Nephron (organoid): ENCODE results near the gene EVI2A.
"Not testable (repeated sequence)": the region's sequence is repeated elsewhere in the genome, so short reads cannot be mapped to it uniquely, and the experiment has no call there.

Experiments
- H3K27ac Mint-ChIP-seq, 3 experiments: 2 replicates each; pipeline ENCODE4 v1.8.0; 2020; ENCODE audit warnings: mixed read lengths in 3 of 3, mild to moderate bottlenecking in 2 of 3, moderate library complexity in 1 of 3
- H3K27me3 Mint-ChIP-seq: 2 replicates; pipeline ENCODE4 v1.8.0; 2021; ENCODE audit warnings: low read depth, mild to moderate bottlenecking, moderate library complexity, mixed read lengths
- H3K36me3 Mint-ChIP-seq: 2 replicates; pipeline ENCODE4 v1.8.0; 2020; ENCODE audit warnings: low read depth, mixed read lengths
- H3K4me1 Mint-ChIP-seq: 2 replicates; pipeline ENCODE4 v1.8.0; 2020; ENCODE audit warnings: mixed read lengths
- H3K4me3 Mint-ChIP-seq, 3 experiments: 2 replicates each; pipeline ENCODE4 v1.8.0; 2020; ENCODE audit warnings: mild to moderate bottlenecking in 3 of 3, mixed read lengths in 3 of 3, moderate library complexity in 2 of 3
- H3K9me3 Mint-ChIP-seq: 2 replicates; pipeline ENCODE4 v1.8.0; 2020; ENCODE audit warnings: mixed read lengths
- CTCF ChIP-seq, 3 experiments: fragments of 200-600 bp; sonication (generic); IDR thresholded peaks; one replicate each; pipeline ENCODE4 v1.5.0; 2021; ENCODE audit warnings: antibody characterized with exemption in 3 of 3; ENCODE audit not compliant: unreplicated experiment in 3 of 3

Gene EVI2A

GRCh38 chr17:31355935-31356334, 34.5 kb upstream of the EVI2A start:
- Mint-ChIP-seq H3K36me3 (peaks cover 74% of the 10 kb centered on the region), H3K9me3 (no peaks in the 10 kb centered on the region), H3K4me3 (no peak overlapping the region), H3K4me1 (no peaks in the 10 kb centered on the region), H3K27me3 (no peaks in the 10 kb centered on the region), H3K27ac (no peak overlapping the region)
- no peak for TF ChIP-seq CTCF (IDR thresholded peaks at IDR 0.05; ENCODE audit: unreplicated experiment in 3 of 3)

GRCh38 chr17:31349454-31349853, 28.0 kb upstream of the EVI2A start:
- no peak overlapping the region for H3K4me3 Mint-ChIP-seq
- H3K36me3 Mint-ChIP-seq = peaks cover 45% of the 10 kb centered on the region
- H3K4me1 Mint-ChIP-seq = no peaks in the 10 kb centered on the region
- no peaks in the 10 kb centered on the region for H3K9me3 Mint-ChIP-seq
- no peak overlapping the region for H3K27ac Mint-ChIP-seq
- TF ChIP-seq CTCF (IDR thresholded peaks at IDR 0.05; ENCODE audit: unreplicated experiment in 3 of 3) = no peak
- H3K27me3 Mint-ChIP-seq = no peaks in the 10 kb centered on the region

- not testable (repeated sequence) for H3K4me1 Mint-ChIP-seq, H3K27me3 Mint-ChIP-seq, H3K4me3 Mint-ChIP-seq, H3K9me3 Mint-ChIP-seq, H3K27ac Mint-ChIP-seq
- H3K36me3 Mint-ChIP-seq = peaks cover 35% of the 10 kb centered on the region
Observed at GRCh38 chr17:31345191-31345747, 23.8 kb upstream of the EVI2A start.

GRCh38 chr17:31339906-31340661, 18.7 kb upstream of the EVI2A start:
- no peaks in the 10 kb centered on the region for H3K4me1 Mint-ChIP-seq
- no peaks in the 10 kb centered on the region for H3K9me3 Mint-ChIP-seq
- H3K27me3 Mint-ChIP-seq = no peaks in the 10 kb centered on the region
- no peak overlapping the region for H3K4me3 Mint-ChIP-seq
- peaks cover 35% of the 10 kb centered on the region for H3K36me3 Mint-ChIP-seq
- TF ChIP-seq CTCF (IDR thresholded peaks at IDR 0.05; ENCODE audit: unreplicated experiment in 3 of 3) = no peak
- no peak overlapping the region for H3K27ac Mint-ChIP-seq

- no peaks in the 10 kb centered on the region for H3K4me1 Mint-ChIP-seq
- H3K4me3 Mint-ChIP-seq = no peak overlapping the region
- no peak overlapping the region for H3K27ac Mint-ChIP-seq
- peaks cover 45% of the 10 kb centered on the region for H3K36me3 Mint-ChIP-seq
- no peaks in the 10 kb centered on the region for H3K9me3 Mint-ChIP-seq
- H3K27me3 Mint-ChIP-seq = no peaks in the 10 kb centered on the region
- TF ChIP-seq CTCF (IDR thresholded peaks at IDR 0.05; ENCODE audit: unreplicated experiment in 3 of 3) = no peak
Observed at GRCh38 chr17:31329221-31329620, 7.8 kb upstream of the EVI2A start.

GRCh38 chr17:31328160-31328535, 6.7 kb upstream of the EVI2A start:
- no peak overlapping the region for H3K4me3 Mint-ChIP-seq
- no peak overlapping the region for H3K27ac Mint-ChIP-seq
- no peaks in the 10 kb centered on the region for H3K9me3 Mint-ChIP-seq
- H3K36me3 Mint-ChIP-seq = peaks cover 40% of the 10 kb centered on the region
- no peaks in the 10 kb centered on the region for H3K27me3 Mint-ChIP-seq
- TF ChIP-seq CTCF (IDR thresholded peaks at IDR 0.05; ENCODE audit: unreplicated experiment in 3 of 3) = no peak
- H3K4me1 Mint-ChIP-seq = no peaks in the 10 kb centered on the region
